MM.1S (cell line): Measurements from ENCODE around the gene CLEC9A.

ENCODE experiments used
- CTCF ChIP-seq: fragments of 300-600 bp; sonication (generic); IDR thresholded peaks from 2 replicates; pipeline ENCODE4 v1.5.1; 2016; ENCODE audit warnings: antibody characterized with exemption, low read length, mixed read lengths
- EZH2phosphoT487 ChIP-seq: fragments of 300-600 bp; sonication (generic); IDR thresholded peaks from 2 replicates; pipeline ENCODE4 v1.6.1; 2018; ENCODE audit warnings: antibody characterized with exemption, low read length

- TF ChIP-seq CTCF = no peak
- TF ChIP-seq EZH2phosphoT487 = no peak
Measured at GRCh38 chr12:10094646-10095395, 64.3 kb downstream of the CLEC9A start.
